HepG2 (cell line): ENCODE measurements around the gene BPIFA1. TPM values are rescaled to one million over a fixed set of nuclear protein-coding genes. Genes with fewer than 3 reads are reported as not detected.
A peak's percentile ranks its signal among the peaks of the same experiment; 100 is the strongest.

Source experiments
- BORCS8-MEF2B ChIP-seq: sonication (generic); formaldehyde crosslinking; IDR thresholded peaks from 2 replicates; pipeline ENCODE4 v1.8.0; 2022; ENCODE audit warnings: mild to moderate bottlenecking, missing genetic modification reagents
- BRCA1 ChIP-seq: sonication (generic); formaldehyde crosslinking; IDR thresholded peaks from 2 replicates; pipeline ENCODE4 v1.4.0; 2020; ENCODE audit warnings: missing genetic modification reagents
- ESRRA ChIP-seq: sonication (generic); formaldehyde crosslinking; IDR thresholded peaks from 2 replicates; pipeline ENCODE4 v1.5.1; 2020; ENCODE audit warnings: mild to moderate bottlenecking, low read depth, missing genetic modification reagents
- ETV5 ChIP-seq: IDR thresholded peaks from 2 replicates; pipeline ENCODE4 v1.6.1; 2018; ENCODE audit warnings: missing biosample characterization, missing genetic modification reagents, inconsistent platforms, borderline replicate concordance
- HNF4G ChIP-seq, 2 experiments: sonication (generic) in 1 of 2; formaldehyde crosslinking in 1 of 2; IDR thresholded peaks; 2 replicates each; pipeline versions ENCODE4 v1.4.0 to v1.6.1; 2011 to 2020; ENCODE audit warnings: borderline replicate concordance in 2 of 2, low read depth in 2 of 2, mild to moderate bottlenecking in 2 of 2, low read length in 1 of 2, missing genetic modification reagents in 1 of 2, moderate library complexity in 1 of 2
- ISL2 ChIP-seq: sonication (generic); formaldehyde crosslinking; IDR thresholded peaks from 2 replicates; pipeline ENCODE4 v1.5.0; 2020; ENCODE audit warnings: missing genetic modification reagents
- MTA3 ChIP-seq: sonication (generic); formaldehyde crosslinking; IDR thresholded peaks from 2 replicates; pipeline ENCODE4 v1.4.0; 2020; ENCODE audit warnings: missing genetic modification reagents
- RXRA ChIP-seq: sonication (generic); formaldehyde crosslinking; IDR thresholded peaks from 2 replicates; pipeline ENCODE4 v1.5.1; 2020; ENCODE audit warnings: missing genetic modification reagents
- SALL1 ChIP-seq: sonication (generic); formaldehyde crosslinking; IDR thresholded peaks from 2 replicates; pipeline ENCODE4 v1.8.0; 2022; ENCODE audit warnings: mild to moderate bottlenecking, missing genetic modification reagents
- SKI ChIP-seq: fragments of 450-650 bp; IDR thresholded peaks from one replicate; pipeline ENCODE4 v1.6.1; 2018; ENCODE audit warnings: mild to moderate bottlenecking; ENCODE audit not compliant: partially characterized antibody
- SNAPC2 ChIP-seq: sonication (generic); formaldehyde crosslinking; IDR thresholded peaks from 2 replicates; pipeline ENCODE4 v1.8.1; 2022; ENCODE audit warnings: mild to moderate bottlenecking, missing genetic modification reagents
- SP1 ChIP-seq, 2 experiments: fragments of 450-650 bp in 1 of 2; sonication (generic) in 1 of 2; formaldehyde crosslinking in 1 of 2; IDR thresholded peaks; 2 replicates each; pipeline versions ENCODE4 v1.4.0 to v1.6.1; 2016 to 2020; ENCODE audit warnings: missing genetic modification reagents in 1 of 2
- TOE1 ChIP-seq: sonication (generic); formaldehyde crosslinking; IDR thresholded peaks from 2 replicates; pipeline ENCODE4 v1.4.0; 2020; ENCODE audit warnings: mild to moderate bottlenecking, missing genetic modification reagents
- ZFY ChIP-seq: sonication (generic); formaldehyde crosslinking; IDR thresholded peaks from 2 replicates; pipeline ENCODE4 v1.4.0; 2020; ENCODE audit warnings: missing genetic modification reagents
- ZHX2 ChIP-seq, 2 experiments: sonication (generic) in 1 of 2; formaldehyde crosslinking in 1 of 2; IDR thresholded peaks; 2 replicates each; pipeline versions ENCODE4 v1.6.1 to v1.9.0; 2014 to 2022; ENCODE audit warnings: antibody characterized with exemption in 1 of 2, borderline replicate concordance in 1 of 2, inconsistent platforms in 1 of 2, low read depth in 1 of 2, missing genetic modification reagents in 1 of 2
- ZNF251 ChIP-seq: sonication (generic); formaldehyde crosslinking; IDR thresholded peaks from 2 replicates; pipeline ENCODE4 v1.9.0; 2021; ENCODE audit warnings: mild to moderate bottlenecking, missing genetic modification reagents
- ZNF282 ChIP-seq: fragments of 450-650 bp; IDR thresholded peaks from 2 replicates; pipeline ENCODE4 v1.6.1; 2018; ENCODE audit not compliant: partially characterized antibody
- ZNF703 ChIP-seq: sonication (generic); formaldehyde crosslinking; IDR thresholded peaks from 2 replicates; pipeline ENCODE4 v1.5.1; 2020; ENCODE audit warnings: missing genetic modification reagents, mild to moderate bottlenecking, moderate library complexity, borderline replicate concordance
- ZNF772 ChIP-seq: sonication (generic); formaldehyde crosslinking; IDR thresholded peaks from 2 replicates; pipeline ENCODE4 v1.5.0; 2020; ENCODE audit warnings: mild to moderate bottlenecking, missing genetic modification reagents
- ZNF883 ChIP-seq: sonication (generic); formaldehyde crosslinking; IDR thresholded peaks from 2 replicates; pipeline ENCODE4 v1.5.1; 2020; ENCODE audit warnings: mild to moderate bottlenecking, missing genetic modification reagents; ENCODE audit errors: not compliant biosample characterization
- ZZZ3 ChIP-seq: sonication (generic); formaldehyde crosslinking; IDR thresholded peaks from 2 replicates; pipeline ENCODE4 v1.4.0; 2020; ENCODE audit warnings: missing genetic modification reagents, mild to moderate bottlenecking, borderline replicate concordance
- polyA plus RNA-seq, 8 experiments: library from polyadenylated mRNA; depleted of rRNA in 3 of 8; stranded (reverse) in 7 of 8; unstranded in 1 of 8; fragments of >200 nt; fragmentation: Illumina TruSeq in 4 of 8; extraction: Trizol in 4 of 8; gene quantifications; 2 replicates each; pipeline versions ENCODE4 v1.2.1 to v1.2.3, GENCODE V29; 2011 to 2016; ENCODE audit warnings: low read depth in 4 of 8, missing spikeins in 1 of 8, mixed read lengths in 1 of 8; ENCODE audit not compliant: insufficient read depth in 1 of 8
- total RNA-seq, 5 experiments: library from RNA; depleted of rRNA; stranded (reverse); fragments of >200 nt; fragmentation: Illumina TruSeq; extraction: Trizol; gene quantifications; 2 replicates each; pipeline ENCODE4 v1.2.3, GENCODE V29; 2016; ENCODE audit warnings: low read depth in 1 of 5

The BPIFA1 gene
- total and polyA plus RNA-seq, 2 of the 13 experiments (the other 11 are each of a cell fraction or from before 2014, with no cell fraction given), result not detected

DNA sequence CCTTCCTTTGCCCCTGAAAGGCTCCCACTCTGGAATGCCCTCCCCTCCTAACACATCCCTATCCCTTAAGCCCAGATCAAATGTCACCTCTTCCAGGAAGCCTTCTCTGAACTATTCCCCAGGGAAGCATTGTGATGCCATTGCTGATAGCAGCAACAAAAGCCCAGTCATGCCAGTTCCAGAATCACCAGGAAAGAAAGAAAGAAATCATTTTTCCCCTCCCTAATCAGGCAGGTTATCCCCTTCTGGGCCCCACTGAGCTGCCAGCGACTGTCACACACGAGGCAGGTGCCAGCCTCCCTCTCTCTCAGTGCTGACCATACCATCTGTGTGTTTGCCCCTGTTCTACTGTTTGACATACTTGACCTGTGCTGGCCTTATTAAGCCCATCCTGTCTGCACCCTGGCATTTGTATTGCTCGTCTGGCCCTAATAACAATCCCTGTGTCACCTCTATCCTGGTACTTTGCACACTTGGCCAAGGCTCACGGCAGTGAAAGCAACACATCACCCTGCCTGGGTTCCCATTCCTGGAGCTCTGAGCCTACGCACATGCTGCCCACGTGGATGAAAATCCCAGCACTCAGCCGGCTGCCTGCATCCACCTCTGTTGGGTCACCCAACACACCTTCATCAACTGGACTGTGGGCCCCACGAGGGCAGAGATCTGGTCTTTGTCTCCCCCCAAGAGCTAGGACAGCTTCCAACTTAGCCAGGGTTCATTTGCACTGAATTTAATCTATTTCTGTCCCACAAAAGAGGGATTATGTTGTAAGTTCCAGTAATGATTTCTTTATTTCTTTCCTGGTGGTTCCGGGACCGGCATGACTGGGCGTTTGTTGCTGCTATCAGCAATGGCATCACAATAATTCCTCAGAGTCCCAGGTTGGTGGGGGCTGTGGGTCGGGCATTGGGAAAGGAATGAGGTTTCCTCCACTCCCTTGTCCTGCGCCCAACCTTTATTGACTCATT, 42.0 kb downstream of the BPIFA1 start (continued):
- TF ChIP-seq BORCS8-MEF2B (CRISPR knock-in tag) (peak; percentile 88; the same call in 1 of the 2 replicates), ZNF883 (CRISPR knock-in tag) (peak; percentile 96), TOE1 (CRISPR knock-in tag) (0 out of 2 replicates have a peak, but pooled peaks have one; percentile 78), RXRA (peak; percentile 91), SKI (peak; percentile 64), ISL2 (CRISPR knock-in tag) (no peak), ZNF772 (CRISPR knock-in tag) (peak; percentile 85), ZNF251 (CRISPR knock-in tag) (no peak), ESRRA (peak; percentile 89), ZNF282 (no peak), ZNF703 (CRISPR knock-in tag) (0 out of 2 replicates have a peak, but pooled peaks have one; percentile 20), HNF4G (IDR thresholded peaks at IDR 0.05; ENCODE audit: borderline replicate concordance, low read depth, low read length) (peak; percentile 43), HNF4G (CRISPR knock-in tag; IDR thresholded peaks at IDR 0.05; ENCODE audit: borderline replicate concordance, low read depth) (peak; percentile 67; the same call in 1 of the 2 replicates), ZFY (0 out of 2 replicates have a peak, but pooled peaks have one; percentile 28), SALL1 (CRISPR knock-in tag) (peak; percentile 99), SNAPC2 (CRISPR knock-in tag) (no peak), ZHX2 (IDR thresholded peaks at IDR 0.05; ENCODE audit: low read depth) (0 out of 2 replicates have a peak, but pooled peaks have one; percentile 15), ZHX2 (CRISPR knock-in tag; IDR thresholded peaks at IDR 0.05; ENCODE audit: borderline replicate concordance) (no peak), BRCA1 (peak; percentile 65; the same call in 1 of the 2 replicates), ZZZ3 (CRISPR knock-in tag) (0 out of 2 replicates have a peak, but pooled peaks have one; percentile 61), MTA3 (CRISPR knock-in tag) (no peak), SP1 (IDR thresholded peaks at IDR 0.05) (no peak), SP1 (CRISPR knock-in tag; IDR thresholded peaks at IDR 0.05) (no peak), ETV5 (CRISPR knock-in tag) (peak; percentile 62; the same call in 1 of the 2 replicates)
